ENCODE measurements around the gene PDLIM1. TPM values are rescaled to one million over a fixed set of nuclear protein-coding genes. Genes with fewer than 3 reads are reported as not detected.

PDLIM1 gene
- total and polyA plus RNA-seq, 8 donors: 79.6 to 268 (median 97.5) TPM

- no peak overlapping the region for H3K4me3 ChIP-seq
- H3K27ac ChIP-seq: peak overlapping the region in 1 of 2 donors; percentile 9
- TF ChIP-seq CTCF (IDR thresholded peaks at IDR 0.05): no peak
Observed at GRCh38 chr10:95315509-95315908, 24.7 kb upstream of the PDLIM1 start.

GRCh38 chr10:95314192-95314918 is 23.6 kb upstream of the PDLIM1 start:
- DNase-seq (no peak), ATAC-seq (peak; percentile 92)
- intact Hi-C loops (cut with DNase I): no loop called here

More at GRCh38 chr10:95315509-95315908, 24.7 kb upstream of the PDLIM1 start:
- H3K27me3 ChIP-seq: no peaks in the 10 kb centered on the region
- intact Hi-C loops (cut with DNase I): no loop called here
- no peak for DNase-seq
- no peaks in the 10 kb centered on the region for H3K36me3 ChIP-seq
- H3K4me1 ChIP-seq: peaks cover 0 to 16% of the 10 kb centered on the region in 2 donors
- no peaks in the 10 kb centered on the region for H3K9me3 ChIP-seq
- ATAC-seq: no peak

GRCh38 chr10:95312986-95313495 is 22.2 kb upstream of the PDLIM1 start:
- DNase-seq (no peak), ATAC-seq (no peak)
- no peaks in the 10 kb centered on the region for H3K9me3 ChIP-seq
- no peak overlapping the region for H3K27ac ChIP-seq
- H3K36me3 ChIP-seq: no peaks in the 10 kb centered on the region
- intact Hi-C loops (cut with DNase I): no loop called here
- H3K27me3 ChIP-seq: no peaks in the 10 kb centered on the region
- no peak overlapping the region for H3K4me3 ChIP-seq
- peaks cover 0 to 40% of the 10 kb centered on the region in 2 donors for H3K4me1 ChIP-seq
- no peak for TF ChIP-seq CTCF (IDR thresholded peaks at IDR 0.05)

More at GRCh38 chr10:95314192-95314918, 23.6 kb upstream of the PDLIM1 start:
- Histone ChIP-seq H3K27ac (no peak overlapping the region), H3K36me3 (no peaks in the 10 kb centered on the region), H3K4me1 (peaks cover 0 to 28% of the 10 kb centered on the region in 2 donors), H3K9me3 (no peaks in the 10 kb centered on the region), H3K27me3 (no peaks in the 10 kb centered on the region), H3K4me3 (no peak overlapping the region)
- TF ChIP-seq CTCF (IDR thresholded peaks at IDR 0.05): no peak

- DNase-seq (no peak), ATAC-seq (peak; percentile 7)
- intact Hi-C loops (cut with DNase I): no loop called here
- Histone ChIP-seq H3K27me3 (no peaks in the 10 kb centered on the region), H3K4me3 (no peak overlapping the region), H3K36me3 (no peaks in the 10 kb centered on the region), H3K27ac (no peak overlapping the region), H3K9me3 (no peaks in the 10 kb centered on the region), H3K4me1 (peaks cover 0 to 40% of the 10 kb centered on the region in 2 donors)
- no peak for TF ChIP-seq CTCF (IDR thresholded peaks at IDR 0.05)
Observed at GRCh38 chr10:95312257-95312656, 21.5 kb upstream of the PDLIM1 start.

GRCh38 chr10:95309958-95310357 is 19.2 kb upstream of the PDLIM1 start:
- intact Hi-C loops (cut with DNase I): no loop called here
- no peak for TF ChIP-seq CTCF (IDR thresholded peaks at IDR 0.05)
- ATAC-seq (no peak), DNase-seq (no peak)
- H3K27me3 ChIP-seq: no peaks in the 10 kb centered on the region
- H3K36me3 ChIP-seq: no peaks in the 10 kb centered on the region
- H3K9me3 ChIP-seq: no peaks in the 10 kb centered on the region
- peaks cover 0 to 40% of the 10 kb centered on the region in 2 donors for H3K4me1 ChIP-seq
- peak overlapping the region in 1 of 2 donors; percentile 30 for H3K27ac ChIP-seq
- no peak overlapping the region for H3K4me3 ChIP-seq

All from left lung (tissue), 10 donors.